CD4-positive, alpha-beta T cell treated with Interleukin-4 for 1 hour (primary cell): Measurements from ENCODE around the gene FZR1.
"Not testable (repeated sequence)": the region's sequence is repeated elsewhere in the genome, so short reads cannot be mapped to it uniquely, and the experiment has no call there.

Experiments
- DNase-seq, 2 donors: peaks; one replicate each; pipeline ENCODE4 v3.0.0-alpha.2; 2020 to 2022

FZR1 gene

DNA sequence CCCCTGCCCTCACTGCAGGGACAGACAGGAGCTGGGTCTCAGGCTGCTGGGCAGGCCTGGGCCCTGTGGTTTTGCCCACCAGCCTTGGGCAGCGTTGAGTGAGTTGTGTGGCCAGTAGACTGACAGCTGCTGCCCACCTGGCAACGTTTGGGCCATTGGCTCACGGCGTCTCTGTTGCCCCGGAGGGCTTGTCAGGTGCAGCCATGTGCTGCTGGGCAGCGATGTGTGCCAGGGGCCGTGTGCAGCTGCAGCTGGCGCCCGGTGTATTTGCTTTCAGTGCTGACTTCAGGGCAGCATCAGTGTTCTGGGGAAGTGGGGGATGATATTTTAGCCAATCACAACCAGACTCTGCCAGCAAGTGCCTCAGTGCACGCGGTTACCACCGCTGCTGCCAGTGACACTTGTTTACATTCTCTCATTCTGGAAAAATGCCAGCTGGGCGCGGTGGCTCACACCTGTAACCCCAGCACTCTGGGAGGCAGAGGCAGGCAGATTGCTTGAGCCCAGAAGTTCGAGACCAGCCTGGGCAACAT, 10.6 kb downstream of the FZR1 start:
- DNase-seq: peak; percentile 64 to 77

DNA sequence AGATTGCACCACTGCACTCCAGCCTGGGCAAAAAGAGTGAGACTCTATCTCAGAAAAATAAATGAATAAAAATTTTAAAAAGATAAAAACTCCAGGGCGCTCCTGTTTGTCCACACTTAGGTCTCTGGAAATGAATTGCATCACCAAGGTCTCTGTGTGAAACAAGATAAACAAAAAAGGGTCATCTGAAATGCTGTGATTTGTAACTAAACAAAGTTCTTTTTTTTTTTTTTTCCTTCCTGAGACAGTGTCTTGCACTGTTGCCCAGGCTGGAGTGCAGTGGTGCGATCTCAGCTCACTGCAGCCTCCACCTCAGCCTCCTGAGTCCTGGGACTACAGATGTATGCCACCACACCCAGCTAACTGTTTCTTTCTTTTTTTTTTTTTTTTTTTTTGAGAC, 11.5 kb downstream of the FZR1 start:
- DNase-seq: no peak

DNA sequence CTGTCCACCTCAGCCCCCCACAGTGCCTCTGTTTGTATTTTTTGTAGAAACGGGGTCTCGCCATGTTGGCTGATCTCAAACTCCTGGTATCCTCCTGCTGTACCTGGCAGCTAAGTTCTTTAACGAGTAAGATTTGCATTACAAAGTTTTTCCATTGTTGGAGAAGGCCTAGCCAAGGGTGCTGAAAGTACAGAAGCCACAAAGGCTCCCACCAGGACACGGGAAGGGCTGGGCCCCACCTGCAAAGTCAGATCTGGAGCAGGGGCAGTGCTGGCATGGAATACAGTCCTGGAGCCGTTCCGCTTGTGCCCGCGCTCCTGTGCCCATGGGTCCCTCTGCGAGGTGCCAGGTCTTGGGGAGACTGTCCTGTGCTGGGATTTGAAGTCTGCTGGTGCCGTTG, 12.1 kb downstream of the FZR1 start:
- no peak for DNase-seq

DNA sequence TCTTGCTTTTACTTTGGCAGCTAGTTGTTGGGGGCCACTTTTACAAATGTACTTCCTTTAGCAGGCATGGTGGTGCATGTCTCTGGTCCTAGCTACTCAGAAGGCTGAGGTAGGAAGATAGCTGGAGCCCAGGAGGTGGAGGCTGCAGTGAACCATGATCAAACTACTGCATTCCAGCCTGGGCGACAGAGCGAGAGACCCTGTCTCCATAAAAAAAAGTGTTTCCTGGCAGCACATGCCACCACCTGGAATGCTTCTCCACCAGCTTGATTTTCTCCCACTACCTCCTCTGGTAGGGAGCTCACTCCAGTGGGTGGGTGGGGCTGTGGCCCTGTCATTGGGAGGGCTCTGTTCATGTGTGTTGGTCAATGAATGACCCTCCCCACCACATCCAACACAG, 12.5 kb downstream of the FZR1 start:
- no peak for DNase-seq

DNA sequence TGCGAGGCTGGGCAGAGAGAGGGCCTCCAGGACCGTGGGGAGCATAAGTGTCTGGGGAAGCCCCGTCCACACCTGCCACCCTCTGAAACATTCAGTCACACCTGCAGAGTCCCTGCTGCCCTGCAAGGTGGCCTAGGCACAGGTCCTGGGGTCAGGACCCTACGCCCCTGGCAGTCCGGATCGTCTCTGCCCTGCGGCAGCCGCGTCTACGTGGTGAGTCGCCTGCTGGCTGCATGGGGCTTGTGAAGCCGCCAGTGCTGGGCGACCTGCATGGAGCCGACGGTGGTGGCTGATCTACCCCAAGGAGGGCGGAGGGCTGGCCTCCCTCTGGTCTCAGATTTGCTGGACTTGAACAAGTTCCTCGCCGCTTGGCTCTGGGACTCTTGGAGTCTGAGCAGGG, 13.0 kb downstream of the FZR1 start:
- DNase-seq: no peak

DNA sequence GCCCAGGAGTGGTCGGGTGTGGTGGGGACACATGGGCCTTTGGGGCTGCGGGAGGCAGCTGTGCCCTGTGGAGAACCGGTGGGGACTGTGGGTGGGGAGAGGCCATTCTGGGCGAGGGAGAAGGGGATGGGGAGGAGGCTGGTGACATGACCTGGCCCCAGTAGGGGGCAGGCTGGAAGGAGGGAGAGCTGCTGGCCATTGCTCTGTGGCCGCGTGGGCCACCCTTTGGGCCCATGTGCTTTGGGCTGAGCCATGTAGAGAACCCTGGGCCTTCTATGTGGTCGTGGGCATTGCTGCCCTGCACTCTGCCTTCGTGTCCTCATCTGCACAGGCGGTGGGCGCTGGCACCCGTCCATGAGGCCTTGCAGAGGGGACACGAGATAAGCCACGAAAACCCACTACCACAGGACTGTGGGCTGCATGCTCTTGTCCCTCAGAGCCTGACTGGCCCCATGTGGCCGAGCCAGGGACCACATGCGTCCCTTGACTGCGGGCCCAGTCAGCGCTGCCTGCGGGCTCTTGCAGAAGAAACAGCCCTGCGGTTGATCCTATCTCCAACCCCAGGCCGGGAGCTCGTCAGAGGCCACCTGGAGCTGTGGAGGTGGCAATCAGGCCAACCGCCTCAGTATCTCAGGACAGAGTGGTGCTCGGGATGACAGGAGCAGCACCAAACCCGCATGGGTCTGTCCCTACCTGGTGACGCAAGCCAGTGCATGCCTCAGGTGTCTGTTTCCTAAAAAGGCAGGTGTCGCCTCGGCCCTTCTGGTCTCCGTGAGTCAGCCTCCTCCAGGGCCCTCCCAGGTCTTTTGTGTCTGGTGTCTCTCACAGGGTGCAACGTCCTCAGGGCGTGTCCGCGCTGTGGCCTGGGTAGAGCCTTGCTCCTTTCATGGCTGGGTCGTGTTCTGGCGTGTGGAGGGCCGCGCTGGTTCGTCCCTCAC, 14.3 kb downstream of the FZR1 start:
- DNase-seq: no peak

DNA sequence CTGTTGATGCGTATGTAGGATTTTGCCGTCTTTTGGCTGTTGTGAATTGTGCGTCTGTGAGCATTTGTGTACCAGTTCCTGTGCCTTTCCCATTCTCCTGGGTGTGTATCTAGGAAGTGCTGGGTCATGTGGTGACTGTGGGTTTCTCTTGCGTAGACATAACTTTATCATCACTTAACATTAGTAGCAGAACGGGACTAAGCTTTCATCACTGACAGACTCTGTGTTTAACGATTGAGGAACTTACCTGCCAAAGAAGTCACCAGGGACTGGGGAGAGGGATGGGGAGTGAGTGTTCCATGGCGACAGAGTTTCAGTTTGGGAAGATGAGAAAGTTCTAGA, 15.0 kb downstream of the FZR1 start:
- no peak for DNase-seq

DNA sequence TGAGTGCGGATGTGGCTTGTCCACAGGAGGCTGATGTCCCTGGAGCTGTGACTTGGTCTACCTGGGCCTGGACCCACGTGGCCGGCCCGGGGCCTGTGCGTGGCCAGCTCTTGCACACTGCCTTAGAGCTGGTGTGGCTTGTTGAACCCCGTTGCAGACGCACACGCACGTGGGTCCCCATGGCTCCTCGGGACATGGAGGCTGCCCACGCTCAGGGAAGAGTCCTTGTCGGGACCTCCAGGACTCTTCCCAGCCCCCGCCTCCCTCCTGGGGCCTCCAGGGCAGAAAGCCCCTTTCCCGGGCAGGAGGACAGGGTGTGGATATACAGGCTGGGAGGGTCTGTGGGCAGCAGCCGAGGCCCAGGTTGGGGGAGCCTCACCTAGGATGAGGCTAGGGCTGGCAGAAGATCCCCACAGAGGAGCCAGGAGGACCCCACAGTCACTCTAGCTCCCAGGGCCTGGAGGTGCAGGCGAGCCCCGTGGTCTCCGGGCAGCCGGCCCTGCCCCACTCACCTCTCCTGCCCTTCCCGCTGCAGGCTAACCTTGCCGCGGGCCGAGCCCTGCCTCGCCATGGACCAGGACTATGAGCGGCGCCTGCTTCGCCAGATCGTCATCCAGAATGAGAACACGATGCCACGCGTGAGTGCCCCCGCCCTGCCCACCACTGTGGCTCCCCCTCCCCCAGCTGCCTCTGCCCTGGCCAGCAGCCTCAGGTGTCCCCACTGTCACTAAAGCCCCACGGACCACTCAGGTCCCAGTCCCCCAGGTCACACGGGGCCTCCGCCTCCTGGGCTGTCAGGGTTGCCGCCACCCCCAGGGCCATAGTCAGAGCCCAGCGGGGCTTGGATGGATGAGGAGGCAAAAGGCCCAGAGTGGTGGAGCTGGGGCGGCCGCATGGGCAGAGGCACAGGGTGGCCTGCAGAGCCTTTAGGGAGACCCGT, 16.6 kb downstream of the FZR1 start:
- DNase-seq: no peak

DNA sequence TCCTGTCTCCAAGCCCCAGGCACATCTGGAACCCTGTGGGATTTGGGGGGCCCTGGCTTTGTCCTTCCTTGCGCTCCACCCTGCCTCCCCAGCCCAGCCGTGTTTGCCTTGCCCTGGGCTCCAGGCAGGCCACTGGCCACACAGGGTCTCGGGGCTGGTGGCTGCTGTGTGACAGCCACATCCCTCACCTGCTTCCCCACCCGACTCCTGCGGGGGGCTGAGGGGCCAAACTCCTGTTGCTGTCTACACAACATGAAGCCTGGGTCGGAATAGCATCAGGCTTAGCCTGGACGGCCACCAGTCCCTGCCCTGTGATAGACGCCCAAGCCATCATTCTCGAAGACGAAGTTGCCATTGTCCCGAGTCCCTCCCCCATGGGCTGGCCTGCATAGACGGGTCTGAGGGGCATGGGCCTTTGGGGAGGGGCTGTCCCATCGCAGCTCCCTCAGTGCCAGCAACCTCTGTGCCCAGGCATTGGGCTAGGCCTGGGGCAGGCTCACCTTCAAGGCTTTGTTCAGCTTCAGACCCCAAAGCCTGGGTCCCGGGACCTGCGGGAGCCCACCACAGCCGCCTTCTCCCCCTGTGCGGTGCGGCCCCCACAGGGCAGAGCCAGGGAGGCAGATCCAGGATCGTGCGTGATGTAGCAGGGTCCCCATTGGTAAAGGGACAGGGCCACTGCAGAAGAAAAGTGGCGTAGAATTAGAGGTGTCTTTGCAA, 17.4 kb downstream of the FZR1 start:
- no peak for DNase-seq

DNA sequence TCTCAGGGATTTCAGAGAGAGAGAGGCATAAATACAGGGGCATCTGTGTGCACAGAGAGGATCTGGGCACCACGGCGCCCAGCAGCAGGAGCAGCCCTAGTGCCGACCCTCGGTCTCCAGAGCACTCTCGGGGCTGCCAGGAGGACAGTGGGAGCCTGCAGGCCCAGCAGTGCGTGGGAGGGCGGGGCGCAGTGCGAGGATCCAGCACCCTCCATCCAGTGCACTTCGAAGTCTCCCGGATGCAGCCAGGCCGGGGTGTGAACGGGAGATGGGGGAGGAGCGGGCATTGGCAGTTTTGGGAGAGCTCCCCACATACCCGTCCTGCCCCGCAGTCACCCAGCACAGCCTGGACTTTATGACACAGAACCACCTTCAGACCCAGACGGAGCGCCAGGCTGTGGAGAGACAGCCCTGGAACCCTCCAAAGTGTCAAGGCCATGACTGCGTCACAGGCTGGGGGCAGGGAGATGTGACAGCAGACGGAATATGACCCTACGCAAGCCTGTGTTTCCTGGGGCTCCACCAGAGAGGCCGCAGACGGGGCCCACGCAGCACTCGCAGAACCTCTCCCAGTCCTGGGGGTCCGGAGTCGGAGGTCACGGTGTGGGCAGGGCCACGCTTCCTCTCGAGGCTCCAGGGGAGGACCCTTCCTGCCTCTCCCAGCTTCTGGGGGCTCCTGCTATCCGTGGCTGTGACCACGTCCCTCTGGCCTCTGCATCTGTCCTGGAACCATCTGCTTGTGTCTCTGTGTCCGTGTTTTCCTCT, 18.1 kb downstream of the FZR1 start:
- DNase-seq: no peak

DNA sequence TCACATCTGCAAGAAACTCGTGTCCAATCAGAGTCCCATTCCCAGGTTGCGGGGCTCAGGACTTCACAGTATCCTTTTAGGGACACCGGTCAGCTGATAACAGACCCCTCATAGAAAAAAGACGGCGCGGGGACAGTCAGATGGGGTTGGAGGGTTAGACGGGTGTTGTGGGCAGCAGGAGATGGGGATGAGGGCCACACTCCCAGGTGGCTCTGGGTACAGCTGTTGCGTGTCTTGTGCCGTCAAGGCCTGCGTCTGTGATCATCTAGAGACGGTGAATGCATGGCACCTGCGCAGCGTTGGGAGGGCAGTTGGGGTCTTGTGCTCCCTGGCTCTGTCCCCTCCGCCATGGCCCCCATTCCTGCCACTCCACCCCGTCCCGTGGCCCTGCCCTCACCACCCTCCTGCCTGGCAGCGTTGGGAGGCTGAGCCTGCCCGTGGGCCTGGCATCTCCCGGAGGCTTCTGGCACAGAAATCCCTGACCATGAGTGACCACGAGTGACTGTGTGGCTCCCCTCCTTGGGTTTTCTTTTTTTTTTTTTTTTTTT, 18.9 kb downstream of the FZR1 start:
- no peak for DNase-seq

DNA sequence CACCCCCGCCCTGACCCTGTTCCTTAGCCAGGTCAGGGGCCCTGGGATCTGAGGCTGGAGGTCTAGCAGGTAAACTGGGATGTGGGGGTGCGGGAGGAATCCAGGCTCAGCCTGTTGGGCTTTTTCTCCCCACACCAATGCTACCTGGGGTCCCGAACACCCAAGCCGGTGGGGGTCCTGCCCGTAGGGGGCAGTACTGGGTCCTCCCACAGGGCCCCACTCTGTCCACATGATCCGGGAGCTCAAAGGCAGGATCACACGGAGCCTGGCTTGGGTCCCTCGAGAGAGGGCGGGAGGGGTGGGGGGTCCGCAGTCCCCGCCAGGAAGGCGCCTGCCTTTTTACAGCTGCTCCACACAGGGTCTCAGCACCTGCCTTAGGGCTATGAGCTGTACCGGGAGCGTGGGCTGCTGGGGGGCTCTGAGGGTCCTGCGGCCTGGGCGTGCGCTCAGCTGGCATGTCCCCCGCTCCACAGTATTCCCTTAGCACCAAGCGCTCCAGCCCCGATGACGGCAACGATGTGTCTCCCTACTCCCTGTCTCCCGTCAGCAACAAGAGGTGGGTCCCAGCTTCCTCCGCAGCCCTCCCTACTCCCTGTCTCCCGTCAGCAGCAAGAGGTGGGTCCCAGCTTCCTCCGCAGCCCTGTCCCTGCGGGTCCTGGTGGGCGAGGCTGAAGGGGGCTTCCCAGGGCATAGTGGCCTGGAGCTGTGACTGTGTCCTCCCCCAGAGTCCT, 20.6 kb downstream of the FZR1 start:
- no peak for DNase-seq

DNA sequence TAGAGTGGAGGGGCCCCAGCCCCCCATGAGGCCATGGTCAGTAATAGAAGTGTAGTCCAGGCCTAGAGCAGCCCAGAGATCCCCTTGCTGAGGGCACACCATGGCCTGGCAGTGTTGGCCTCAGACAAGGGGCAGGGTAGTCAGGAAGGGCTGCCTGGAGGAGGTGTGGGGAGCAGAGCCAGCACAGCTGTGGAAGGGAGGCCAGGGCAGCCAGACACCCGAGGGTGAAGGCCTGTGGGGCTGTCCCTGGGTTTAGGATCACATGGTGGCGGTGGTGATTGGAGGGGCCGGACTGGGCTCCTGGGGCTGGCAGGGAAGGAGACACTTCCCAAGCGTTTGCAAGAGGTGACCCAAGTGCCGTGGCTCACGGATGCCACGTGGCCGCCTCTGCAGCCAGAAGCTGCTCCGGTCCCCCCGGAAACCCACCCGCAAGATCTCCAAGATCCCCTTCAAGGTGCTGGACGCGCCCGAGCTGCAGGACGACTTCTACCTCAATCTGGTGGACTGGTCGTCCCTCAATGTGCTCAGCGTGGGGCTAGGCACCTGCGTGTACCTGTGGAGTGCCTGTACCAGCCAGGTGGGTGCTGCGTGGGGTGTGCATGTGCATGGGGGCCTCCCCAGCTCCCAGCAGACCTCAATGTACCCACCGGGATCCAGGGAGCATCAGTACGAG, 21.3 kb downstream of the FZR1 start:
- no peak for DNase-seq

DNA sequence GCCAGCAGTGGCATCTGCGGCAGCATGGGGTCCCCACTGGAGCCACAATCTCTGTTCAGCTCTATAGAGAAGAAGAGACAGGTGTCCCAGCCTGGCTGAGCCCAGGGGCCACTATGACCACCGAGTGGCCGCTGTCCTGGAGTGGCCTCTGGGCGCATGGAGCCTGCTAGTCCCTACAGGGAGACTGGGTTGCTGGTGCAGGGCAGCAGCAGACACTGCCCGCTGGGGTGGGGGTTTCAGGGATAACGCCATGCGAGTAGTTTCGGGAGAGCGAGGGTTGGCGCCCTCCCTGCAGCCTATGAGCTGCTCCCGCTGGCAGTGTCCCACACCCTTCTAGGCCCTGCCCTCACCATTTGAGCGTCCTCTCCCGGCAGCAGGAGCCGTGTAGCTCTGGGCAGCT, 22.0 kb downstream of the FZR1 start:
- DNase-seq: no peak

DNA sequence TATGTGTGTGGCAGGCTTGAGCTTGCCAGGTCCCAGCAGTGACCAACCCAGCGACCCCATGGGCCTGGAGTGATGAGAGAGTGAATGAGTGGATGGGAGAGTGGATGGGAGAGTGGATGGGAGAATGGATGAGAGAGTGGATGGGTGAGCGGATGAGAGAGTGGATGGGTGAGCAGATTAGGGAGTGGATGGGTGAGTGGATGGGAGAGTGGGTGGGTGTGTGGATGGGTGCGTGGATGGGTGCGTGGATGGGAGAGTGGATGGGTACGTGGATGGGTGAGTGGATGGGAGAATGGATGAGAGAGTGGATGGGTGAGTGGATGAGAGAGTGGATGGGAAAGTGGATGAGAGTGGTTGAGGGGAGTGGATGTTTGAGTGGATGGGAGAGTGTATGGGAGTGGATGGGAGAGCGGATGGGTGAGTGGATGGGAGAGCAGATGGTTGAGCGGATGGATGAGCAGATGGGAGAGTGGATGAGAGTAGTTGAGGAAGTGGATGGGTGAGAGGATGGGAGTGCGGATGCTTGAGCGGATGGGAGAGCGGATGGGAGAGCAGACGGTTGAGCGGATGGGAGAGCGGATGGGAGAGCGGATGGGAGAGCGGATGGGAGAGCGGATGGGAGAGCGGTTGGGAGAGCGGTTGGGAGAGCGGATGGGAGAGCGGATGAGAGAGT, 22.6 kb downstream of the FZR1 start:
- DNase-seq: no peak

DNA sequence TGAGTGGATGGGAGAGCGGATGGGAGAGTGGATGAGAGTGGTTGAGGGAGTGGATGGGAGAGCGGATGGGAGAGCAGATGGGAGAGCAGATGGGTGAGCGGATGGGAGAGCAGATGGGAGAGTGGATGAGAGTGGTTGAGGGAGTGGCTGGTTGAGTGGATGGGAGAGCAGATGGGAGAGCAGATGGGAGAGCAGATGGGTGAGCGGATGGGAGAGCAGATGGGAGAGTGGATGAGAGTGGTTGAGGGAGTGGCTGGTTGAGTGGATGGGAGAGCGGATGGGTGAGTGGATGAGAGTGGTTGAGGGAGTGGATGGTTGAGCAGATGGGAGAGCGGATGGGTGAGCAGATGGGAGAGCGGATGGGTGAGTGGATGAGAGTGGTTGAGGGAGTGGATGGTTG, 23.2 kb downstream of the FZR1 start:
- DNase-seq: not testable (repeated sequence)

DNA sequence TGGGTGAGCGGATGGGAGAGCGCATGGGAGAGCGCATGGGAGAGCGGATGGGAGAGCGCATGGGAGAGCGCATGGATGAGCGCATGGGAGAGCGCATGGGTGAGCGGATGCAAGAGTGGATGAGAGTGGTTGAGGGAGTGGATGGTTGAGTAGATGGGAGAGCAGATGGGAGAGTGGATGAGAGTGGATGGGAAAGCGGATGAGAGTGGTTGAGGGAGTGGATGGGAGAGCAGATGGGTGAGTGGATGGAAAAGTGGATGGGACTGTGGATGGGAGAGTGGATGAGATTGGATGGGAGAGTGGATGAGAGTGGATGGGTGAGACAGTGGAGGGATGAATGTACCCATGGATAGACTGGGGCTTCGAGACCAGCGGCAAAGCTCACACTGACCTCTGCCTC, 24.3 kb downstream of the FZR1 start:
- no peak for DNase-seq

DNA sequence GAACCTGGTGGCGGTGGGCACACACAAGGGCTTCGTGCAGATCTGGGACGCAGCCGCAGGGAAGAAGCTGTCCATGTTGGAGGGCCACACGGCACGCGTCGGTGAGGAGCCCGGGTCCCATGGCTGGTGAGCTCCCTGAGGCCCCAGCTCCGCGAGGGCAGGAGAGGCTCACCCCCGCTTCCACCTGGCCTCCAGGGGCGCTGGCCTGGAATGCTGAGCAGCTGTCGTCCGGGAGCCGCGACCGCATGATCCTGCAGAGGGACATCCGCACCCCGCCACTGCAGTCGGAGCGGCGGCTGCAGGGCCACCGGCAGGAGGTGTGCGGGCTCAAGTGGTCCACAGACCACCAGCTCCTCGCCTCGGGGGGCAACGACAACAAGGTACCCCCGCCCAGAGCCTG, 25.6 kb downstream of the FZR1 start:
- no peak for DNase-seq

DNA sequence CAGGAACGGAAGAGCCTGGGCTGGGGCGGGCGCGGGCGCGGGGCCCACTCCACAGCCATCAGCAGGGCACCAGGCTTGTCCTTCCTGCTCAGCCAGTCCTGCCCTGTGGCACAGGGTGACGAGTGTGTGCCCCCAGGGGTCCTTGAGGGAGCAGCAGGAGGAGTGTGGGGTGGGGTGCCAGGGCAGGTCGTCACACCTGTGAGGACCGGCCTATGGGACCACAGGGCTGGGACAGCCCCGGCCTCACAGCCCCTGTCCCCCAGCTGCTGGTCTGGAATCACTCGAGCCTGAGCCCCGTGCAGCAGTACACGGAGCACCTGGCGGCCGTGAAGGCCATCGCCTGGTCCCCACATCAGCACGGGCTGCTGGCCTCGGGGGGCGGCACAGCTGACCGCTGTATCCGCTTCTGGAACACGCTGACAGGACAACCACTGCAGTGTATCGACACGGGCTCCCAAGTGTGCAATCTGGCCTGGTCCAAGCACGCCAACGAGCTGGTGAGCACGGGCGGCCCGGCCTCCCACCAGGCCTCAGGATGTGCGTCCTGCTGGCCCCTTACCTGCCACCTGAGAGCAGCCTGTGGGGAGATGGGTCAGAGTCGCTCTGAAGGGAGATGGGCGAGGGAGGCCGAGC, 26.2 kb downstream of the FZR1 start:
- DNase-seq: no peak

DNA sequence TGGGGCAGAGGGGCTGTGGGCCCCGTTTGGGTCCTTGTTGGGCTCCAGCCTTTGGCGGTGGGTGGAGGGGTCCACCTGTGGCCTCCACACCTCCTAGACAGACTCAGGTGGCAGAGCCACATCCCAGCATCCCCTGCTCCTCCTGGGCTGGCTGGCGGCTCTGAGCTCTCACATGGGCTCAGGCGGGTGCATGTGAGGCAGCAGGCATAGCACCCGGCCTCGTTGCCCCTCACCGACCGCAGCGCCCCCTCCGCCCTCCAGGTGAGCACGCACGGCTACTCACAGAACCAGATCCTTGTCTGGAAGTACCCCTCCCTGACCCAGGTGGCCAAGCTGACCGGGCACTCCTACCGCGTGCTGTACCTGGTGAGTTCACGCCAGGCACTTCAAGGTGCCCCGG, 26.9 kb downstream of the FZR1 start:
- no peak for DNase-seq
